Right hindlimb (tissue), 1 donor: ENCODE data around the gene COL23A1.

Source experiments
- DNase-seq: peaks from one replicate; pipeline ENCODE4 v3.0.0-alpha.2; 2018

The COL23A1 gene

DNA sequence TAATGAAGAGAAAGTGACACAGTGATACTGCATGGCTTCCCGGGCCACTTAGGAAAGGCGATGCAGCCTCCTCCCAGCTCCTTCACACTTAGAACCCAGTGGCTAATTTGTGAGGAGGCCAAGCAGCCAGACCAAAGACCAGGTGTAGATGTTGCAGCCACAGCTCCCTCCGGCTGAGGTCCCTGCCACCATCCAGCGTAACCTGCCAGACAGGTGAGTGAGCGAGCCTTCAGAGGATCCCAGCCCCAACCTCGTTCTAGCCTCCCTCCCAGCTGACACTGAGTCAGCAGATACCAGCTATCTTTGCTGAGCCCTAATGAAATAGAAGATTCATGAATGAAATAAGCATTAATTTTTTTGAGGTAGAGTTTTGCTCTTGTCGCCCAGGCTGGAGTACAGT is 59.7 kb downstream of the COL23A1 start:
- no peak for DNase-seq

DNA sequence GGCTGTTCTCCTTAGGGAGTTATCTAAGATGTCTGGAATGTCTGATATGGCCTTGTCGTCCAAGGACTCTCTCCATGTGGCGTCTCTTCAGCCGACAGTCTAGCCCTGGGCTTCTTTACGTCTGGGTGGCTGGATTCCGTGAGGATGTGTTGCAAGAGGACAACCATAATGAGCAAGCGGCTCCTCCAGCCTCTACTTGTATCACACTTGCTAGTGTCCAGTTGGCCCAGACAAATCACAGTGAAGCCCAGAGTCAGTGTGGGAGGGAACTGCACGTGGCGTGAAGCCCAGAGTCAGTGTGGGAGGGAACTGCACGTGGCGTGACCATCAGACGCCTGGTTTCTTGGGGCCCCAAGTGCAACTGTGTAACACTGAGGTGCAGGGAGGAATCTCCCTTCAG is 61.1 kb downstream of the COL23A1 start:
- no peak for DNase-seq

DNA sequence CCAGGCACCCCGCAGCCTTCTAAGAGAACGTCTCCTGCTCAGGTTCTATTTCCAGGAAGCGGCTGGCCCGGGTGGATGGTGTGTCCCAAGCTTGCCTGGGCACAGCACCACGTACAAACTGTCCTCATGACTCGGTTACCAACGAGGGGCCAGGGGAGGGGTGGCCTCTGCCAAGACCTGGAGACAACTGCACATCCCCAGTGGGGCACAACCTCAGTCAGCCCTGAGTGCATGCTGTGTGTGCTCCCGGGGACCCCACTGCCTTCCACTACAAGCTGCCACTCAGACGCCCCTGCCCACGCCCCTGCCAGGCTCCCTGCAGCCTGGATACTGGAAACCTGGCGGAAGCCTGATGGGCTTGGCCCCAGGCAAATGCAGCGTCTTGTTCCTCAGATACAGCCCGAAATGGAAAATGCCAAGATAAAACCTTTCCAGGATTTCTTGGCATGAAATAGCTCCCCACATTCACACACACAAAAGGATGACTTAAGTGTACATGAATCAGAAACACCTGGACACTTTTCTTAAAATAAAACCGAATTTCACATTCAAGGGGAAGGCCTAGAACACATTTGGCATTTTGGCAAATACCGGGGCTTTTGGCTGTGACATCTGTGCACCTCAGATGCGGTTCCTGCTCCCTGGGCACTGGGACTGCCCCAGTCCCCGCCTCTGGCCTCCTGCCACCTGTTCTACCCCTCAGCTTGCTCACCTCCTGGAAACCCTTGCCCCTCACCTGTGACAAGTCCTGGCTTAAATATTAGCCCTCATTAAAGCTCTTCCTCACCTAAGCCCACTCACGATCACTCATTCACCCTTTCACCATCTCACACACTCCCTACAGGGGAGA is 62.5 kb downstream of the COL23A1 start:
- DNase-seq = peak; percentile 61

DNA sequence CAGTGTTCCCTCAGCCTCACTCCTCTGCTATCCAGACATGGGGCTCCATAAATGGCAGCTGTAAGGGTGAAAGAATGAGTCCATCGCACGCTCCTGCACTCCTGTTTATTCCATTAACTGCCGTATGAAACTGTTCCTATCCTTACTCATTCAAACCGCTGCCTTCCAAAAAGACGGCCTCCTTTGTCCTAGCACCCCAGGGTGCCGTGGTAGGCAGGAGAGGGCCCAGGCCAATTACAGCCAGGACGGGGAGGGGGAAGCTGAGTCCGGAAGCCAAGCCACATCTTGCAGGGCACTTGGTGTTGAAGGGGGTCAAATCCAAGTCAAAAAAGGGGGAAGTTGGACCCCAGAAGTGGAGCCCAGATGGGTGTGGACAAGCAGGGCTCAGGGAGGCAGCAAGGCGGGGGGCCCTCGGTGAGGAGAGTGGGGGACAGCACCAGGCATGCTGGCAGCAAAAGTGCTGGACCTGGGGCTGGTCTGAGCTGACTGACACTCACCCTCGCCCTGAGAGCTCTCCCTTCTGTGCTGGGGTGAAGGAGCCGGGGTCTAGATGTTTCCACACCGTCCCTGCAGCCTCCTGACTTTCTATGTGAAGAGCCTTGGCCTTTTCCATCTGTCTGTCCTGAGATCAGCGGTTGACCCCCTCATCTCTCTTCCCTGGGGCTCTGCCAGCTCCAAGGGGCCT is 63.3 kb downstream of the COL23A1 start:
- no peak for DNase-seq

- DNase-seq = no peak
Measured at GRCh38 chr5:178525906-178526732, 64.1 kb downstream of the COL23A1 start.

DNA sequence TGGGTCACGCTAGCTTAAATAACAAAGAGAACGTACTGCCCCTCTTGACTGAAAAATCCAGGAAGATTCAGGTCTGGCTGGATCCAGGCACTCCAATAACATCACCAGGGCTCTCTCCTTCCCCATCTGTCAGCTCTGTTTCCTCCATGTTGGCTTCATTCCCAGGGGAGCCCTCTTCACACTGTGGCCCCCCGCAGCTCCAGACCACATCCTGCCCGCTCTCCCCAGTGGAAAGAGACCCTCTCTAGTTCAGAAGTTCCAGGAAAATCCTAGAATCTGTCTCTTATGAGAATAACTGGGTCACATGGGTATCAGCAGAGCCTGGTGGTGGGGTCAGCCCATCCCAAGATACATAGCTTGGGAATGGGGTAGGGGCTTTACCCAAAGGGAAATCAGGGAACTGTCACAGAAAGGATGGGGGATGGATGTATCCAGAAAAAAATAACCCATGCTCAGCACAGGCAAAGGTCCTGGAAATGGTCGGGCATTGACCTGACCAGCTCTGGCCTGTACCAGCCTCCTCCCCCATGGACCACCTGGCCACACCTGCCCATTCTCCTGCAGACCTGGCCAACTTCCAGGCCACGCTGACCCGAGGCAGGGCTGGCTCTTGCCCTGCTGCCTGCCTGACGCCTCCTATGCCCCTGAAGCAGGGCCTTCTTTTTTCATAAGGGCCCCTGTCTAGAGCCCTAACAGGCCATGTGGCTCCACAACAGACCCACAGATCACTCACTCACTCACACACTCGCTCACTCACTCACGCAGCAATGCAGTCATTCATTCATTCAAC is 65.9 kb downstream of the COL23A1 start:
- no peak for DNase-seq

- DNase-seq = no peak
Measured at GRCh38 chr5:178522361-178522760, 67.8 kb downstream of the COL23A1 start.

GRCh38 chr5:178520851-178521250 is 69.3 kb downstream of the COL23A1 start:
- no peak for DNase-seq

DNA sequence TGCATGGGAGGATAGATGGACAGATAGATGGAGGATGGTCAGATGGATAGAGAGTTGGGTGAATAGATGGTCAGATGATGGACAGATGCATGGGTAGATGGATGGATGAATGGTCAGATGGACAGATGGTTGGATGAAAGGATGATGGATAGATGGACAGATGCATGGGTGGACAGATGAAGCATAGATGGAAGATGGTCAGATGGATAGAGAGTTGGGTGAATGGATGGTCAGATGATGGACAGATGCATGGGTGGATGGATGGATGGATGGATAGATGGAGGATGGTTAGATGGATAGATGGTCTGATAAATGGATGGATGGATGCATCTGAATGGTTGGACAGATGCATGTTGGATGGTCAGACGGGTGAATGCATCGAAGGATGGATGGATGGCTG is 70.4 kb downstream of the COL23A1 start:
- no peak for DNase-seq

GRCh38 chr5:178519155-178519554 is 71.0 kb downstream of the COL23A1 start:
- no peak for DNase-seq

GRCh38 chr5:178516504-178517235 is 73.5 kb downstream of the COL23A1 start:
- no peak for DNase-seq

- DNase-seq = no peak
Measured at GRCh38 chr5:178515776-178516503, 74.3 kb downstream of the COL23A1 start.

DNA sequence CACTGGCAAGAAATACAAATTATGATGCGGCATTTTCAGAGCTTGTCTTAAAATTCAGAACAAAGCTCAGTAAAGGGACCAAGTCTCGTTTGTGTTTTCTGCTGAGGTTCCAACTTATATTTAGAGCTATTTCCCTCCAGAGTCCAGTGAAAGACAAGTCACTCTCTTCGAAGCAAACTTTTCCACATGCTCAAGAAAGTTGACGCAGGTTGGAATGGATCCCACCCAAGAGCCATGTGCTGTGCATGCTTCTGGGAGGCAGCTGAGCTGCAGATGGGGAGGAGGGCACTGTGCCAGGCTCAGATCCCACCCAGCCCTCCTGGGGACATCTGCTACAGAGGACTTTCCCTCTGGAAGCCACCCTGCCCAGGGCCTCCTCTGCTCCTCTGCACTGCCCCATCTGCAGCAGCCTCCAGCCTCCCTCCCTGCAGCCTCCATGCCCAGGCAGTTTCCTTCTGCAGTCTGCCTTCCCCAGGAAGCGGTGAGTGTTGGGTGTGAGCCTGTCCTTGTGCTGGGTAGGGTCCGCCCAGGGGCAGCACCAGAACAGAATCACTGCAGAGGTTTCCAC is 75.3 kb downstream of the COL23A1 start:
- DNase-seq = no peak

DNA sequence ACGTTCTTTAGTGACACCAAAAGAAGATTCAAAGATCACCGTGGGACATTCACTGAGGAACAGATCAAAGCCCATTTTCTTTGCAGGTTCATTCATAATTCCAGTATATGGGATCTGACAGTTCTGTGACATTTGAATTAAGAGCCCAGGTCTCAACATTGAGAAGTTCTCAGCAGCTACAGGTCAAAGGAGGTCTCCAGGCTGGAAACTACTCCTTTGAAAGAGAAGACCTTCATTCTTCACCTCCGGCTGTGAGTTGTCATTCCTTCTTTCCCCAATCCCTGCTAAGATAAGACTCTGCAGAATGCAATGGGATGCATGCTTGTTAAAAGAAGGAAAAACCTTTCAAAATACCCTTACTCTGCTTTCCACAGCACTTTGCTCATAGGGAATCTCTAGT is 79.0 kb downstream of the COL23A1 start:
- DNase-seq = no peak

DNA sequence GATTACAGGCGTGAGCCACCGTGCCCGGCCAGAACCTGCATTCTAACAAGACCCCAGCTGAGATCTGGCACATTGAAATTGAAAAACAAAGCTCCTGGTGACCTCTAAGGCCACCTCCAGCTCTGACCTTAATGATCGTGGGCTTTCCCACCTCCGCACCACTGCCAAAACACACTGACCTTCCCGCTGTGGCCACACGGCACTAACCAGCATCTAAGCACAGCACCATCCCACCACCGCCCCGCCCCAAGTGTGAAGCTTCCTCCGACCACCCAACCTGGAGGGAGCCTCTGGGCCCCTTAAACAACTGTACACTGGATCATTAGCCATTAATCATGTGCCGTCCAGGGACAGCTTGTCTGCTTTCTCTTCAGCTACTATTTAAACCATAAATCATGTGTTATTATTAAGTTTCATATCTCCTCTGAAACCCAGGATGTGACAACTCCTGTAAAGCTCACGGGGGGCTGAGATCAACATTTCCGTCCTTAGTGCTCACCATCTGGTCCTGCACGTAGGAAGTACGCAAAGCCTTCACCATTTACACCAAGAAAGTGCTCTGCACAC is 80.6 kb downstream of the COL23A1 start:
- DNase-seq = no peak

- DNase-seq = no peak
Measured at GRCh38 chr5:178507151-178507932, 82.9 kb downstream of the COL23A1 start.

GRCh38 chr5:178505639-178506407 is 84.4 kb downstream of the COL23A1 start:
- no peak for DNase-seq

DNA sequence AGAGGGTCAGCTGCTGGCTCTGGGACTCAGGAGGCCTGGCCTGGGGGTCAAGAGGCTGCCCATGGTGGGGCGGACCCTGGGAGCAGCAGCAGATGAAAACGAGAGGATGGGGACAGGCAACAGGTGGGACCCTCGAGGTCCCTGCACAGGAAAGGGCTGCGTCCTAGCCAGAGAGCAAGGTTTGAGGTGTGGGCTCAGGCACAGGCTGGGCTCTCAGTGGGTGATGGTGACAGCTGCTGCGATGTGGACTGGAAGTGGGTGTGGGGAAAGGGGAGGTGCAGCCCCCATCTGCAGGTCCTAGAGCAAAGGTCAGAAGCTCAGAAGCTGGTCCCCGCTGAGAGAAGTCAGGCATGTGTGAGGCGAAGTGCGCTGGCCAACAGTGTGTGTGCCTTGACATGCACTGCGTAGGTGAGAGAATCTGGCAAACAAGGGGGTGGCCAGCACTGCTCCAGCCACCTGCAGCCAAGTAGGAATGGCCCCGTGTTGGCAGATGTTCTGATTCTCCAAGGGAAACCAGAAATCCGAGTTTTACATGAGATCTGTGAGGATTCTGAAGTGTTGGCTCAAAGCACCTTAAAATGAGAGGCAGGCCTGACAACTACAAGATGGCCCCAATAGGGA is 85.7 kb downstream of the COL23A1 start:
- DNase-seq = no peak
